Psoas muscle (tissue), 8 donors: ENCODE measurements around the gene GTF2B. TPM values are rescaled to one million over a fixed set of nuclear protein-coding genes. Genes with fewer than 3 reads are reported as not detected.

Source experiments
- ATAC-seq, 4 donors: fragments of 200-7000 bp; cut with Tn5 transposase; one replicate each; pipeline ENCODE4 v1.9.1; 2020; ENCODE audit warnings: moderate library complexity in 3 of 4, mild to moderate bottlenecking in 2 of 4
- DNase-seq, 2 donors: peaks; one replicate each; pipeline ENCODE4 v3.0.0-alpha.2; 2020
- H3K27ac ChIP-seq: fragments of 200-600 bp; one replicate; pipeline ENCODE4 v1.8.0; 2022
- H3K27me3 ChIP-seq, 3 donors: fragments of 200-600 bp in 1 of 3; one replicate each; pipeline versions ENCODE4 v1.6.1 to v1.8.0; 2013 to 2022; ENCODE audit warnings: low read length in 2 of 3, mild to moderate bottlenecking in 2 of 3, moderate library complexity in 1 of 3; ENCODE audit not compliant: insufficient read depth in 3 of 3
- H3K36me3 ChIP-seq, 2 donors: fragments of 200-600 bp in 1 of 2; one replicate each; pipeline versions ENCODE4 v1.6.1 to v1.8.0; 2013 to 2022; ENCODE audit warnings: low read depth in 1 of 2, mild to moderate bottlenecking in 1 of 2, moderate library complexity in 1 of 2; ENCODE audit not compliant: insufficient read depth in 1 of 2
- H3K4me1 ChIP-seq: fragments of 200-600 bp; one replicate; pipeline ENCODE4 v1.8.0; 2022
- H3K4me3 ChIP-seq: fragments of 200-600 bp; one replicate; pipeline ENCODE4 v1.8.0; 2022; ENCODE audit warnings: mild to moderate bottlenecking
- H3K9me3 ChIP-seq: fragments of 200-600 bp; one replicate; pipeline ENCODE4 v1.8.0; 2022
- CTCF ChIP-seq: fragments of 200-600 bp; IDR thresholded peaks from one replicate; pipeline ENCODE4 v1.8.0; 2022; ENCODE audit warnings: antibody characterized with exemption
- WGBS, 3 donors: extraction: QIAGEN DNeasy Blood & Tissue Kit; methylation state at CpG; one replicate each; pipeline versions ENCODE4 v1.1.6 to v1.1.7; 2013; 5-methylcytosine and 5-hydroxymethylcytosine counted together
- intact Hi-C, 2 donors: fragments of 100-400 bp; cut with DNase I; formaldehyde crosslinking; loops; one replicate each; pipeline versions ENCODE4 v1.11.0 to v1.14.2; 2022
- polyA plus RNA-seq, 3 donors: library from polyadenylated mRNA; stranded (reverse); fragments of 200-250 nt; gene quantifications; one replicate each; pipeline ENCODE4 v1.2.3, GENCODE V29; 2013
- total RNA-seq, 4 donors: library from RNA; stranded (reverse); fragmentation: NEBNext Ultra II Directional in 2 of 4; extraction: Animal tissue kit (Norgen Biotek cat#: 25700) in 2 of 4; gene quantifications; one replicate each; pipeline versions ENCODE4 v1.2.1 to v1.2.4, GENCODE V29; 2021 to 2023
- donor health status: healthy with polysubstance abuse.
- donor health status: DM: no; HTN: no; CAD: no; lungs with moderate emphysema.
- donor health status: Bipolar disorder and iron deficiency.
- donor health status: healthy.
- donor health status: DM: yes; HTN: yes; CAD: no.
- donor health status: DM: no; HTN: no; CAD: no.
- donor health status: DM: no; HTN: no; CAD: no.
- donor health status: DM: yes; HTN: yes; CAD: no.

Gene GTF2B
- total and polyA plus RNA-seq, 7 donors = 11.8 to 23.3 (median 15.4) TPM

- ATAC-seq (no peak), DNase-seq (no peak)
- Histone ChIP-seq H3K4me1 (peaks cover 12% of the 10 kb centered on the region), H3K27ac (no peak overlapping the region), H3K36me3 (peaks cover 0 to 36% of the 10 kb centered on the region in 2 donors), H3K27me3 (no peaks in the 10 kb centered on the region), H3K9me3 (no peaks in the 10 kb centered on the region), H3K4me3 (no peak overlapping the region)
- intact Hi-C loops = loop anchor here (5.0 to 10.0 kb wide), 3 partner anchors 183 to 223 kb away; no protein-coding TSS in a partner anchor
- 81 to 86% (median 82%) methylated on average over 9 of the region's 9 CpGs for WGBS, 3 donors
- no peak for TF ChIP-seq CTCF
These were observed 13.5 kb downstream of the GTF2B start for GRCh38 chr1:88877911-88878310.

GRCh38 chr1:88877382-88877825 lies 14.0 kb downstream of the GTF2B start:
- H3K27ac ChIP-seq = no peak overlapping the region
- H3K27me3 ChIP-seq = no peaks in the 10 kb centered on the region
- TF ChIP-seq CTCF = peak; percentile 57
- WGBS, 3 donors = 35 to 36% (median 36%) methylated on average over 6 of the region's 6 CpGs
- DNase-seq (no peak), ATAC-seq (peak in 1 of 4 donors; percentile 39)
- H3K4me1 ChIP-seq = peaks cover 12% of the 10 kb centered on the region
- H3K36me3 ChIP-seq = peaks cover 0 to 31% of the 10 kb centered on the region in 2 donors
- H3K9me3 ChIP-seq = no peaks in the 10 kb centered on the region
- intact Hi-C loops = loop anchor here (5.0 to 10.0 kb wide), 3 partner anchors 183 to 223 kb away; no protein-coding TSS in a partner anchor
- no peak overlapping the region for H3K4me3 ChIP-seq

GRCh38 chr1:88876573-88877365 lies 14.6 kb downstream of the GTF2B start:
- intact Hi-C loops = loop anchor here (5.0 to 10.0 kb wide), 3 partner anchors 182 to 222 kb away; no protein-coding TSS in a partner anchor
- H3K36me3 ChIP-seq = peaks cover 0 to 26% of the 10 kb centered on the region in 2 donors
- WGBS, 3 donors = 66 to 74% (median 69%) methylated on average over 5 of the region's 5 CpGs
- H3K4me3 ChIP-seq = no peak overlapping the region
- peaks cover 12% of the 10 kb centered on the region for H3K4me1 ChIP-seq
- ATAC-seq (no peak), DNase-seq (no peak)
- no peak for TF ChIP-seq CTCF
- no peaks in the 10 kb centered on the region for H3K27me3 ChIP-seq
- H3K27ac ChIP-seq = no peak overlapping the region
- no peaks in the 10 kb centered on the region for H3K9me3 ChIP-seq

- no peaks in the 10 kb centered on the region for H3K9me3 ChIP-seq
- H3K4me1 ChIP-seq = peaks cover 12% of the 10 kb centered on the region
- no peaks in the 10 kb centered on the region for H3K27me3 ChIP-seq
- DNase-seq (no peak), ATAC-seq (peak in 3 of 4 donors; percentile 46 to 63 (median 62))
- peaks cover 0 to 17% of the 10 kb centered on the region in 2 donors for H3K36me3 ChIP-seq
- intact Hi-C loops = loop anchor here (5.0 to 10.0 kb wide), 3 partner anchors 181 to 221 kb away; no protein-coding TSS in a partner anchor
- TF ChIP-seq CTCF = no peak
- WGBS, 3 donors = 38 to 77% (median 38%) methylated on average over 4 of the region's 4 CpGs
- H3K27ac ChIP-seq = no peak overlapping the region
- no peak overlapping the region for H3K4me3 ChIP-seq
These were observed 15.8 kb downstream of the GTF2B start for GRCh38 chr1:88875595-88875994.
